Astrocyte of the spinal cord (primary cell): ENCODE data around the gene PMS1.
A peak's percentile ranks its signal among the peaks of the same experiment; 100 is the strongest.

Experiments used
- DNase-seq: peaks from one replicate; pipeline ENCODE4 v3.0.0; 2011; ENCODE audit warnings: low read depth, low spot score
- H3K4me3 ChIP-seq: 2 replicates; pipeline ENCODE4 v1.5.1; 2011; ENCODE audit warnings: low read depth, mild to moderate bottlenecking, low read length, moderate library complexity
- in situ Hi-C: cut with HindIII; loops from 2 replicates; pipeline ENCODE4 v1.10.0; 2017; ENCODE audit warnings: low sequenced_read_pairs
- TF ChIP-seq, protein P1 (sequence below): IDR thresholded peaks from 2 replicates; pipeline ENCODE4 v1.5.1; 2012; ENCODE audit warnings: low read depth, mild to moderate bottlenecking, low read length, inconsistent platforms

The PMS1 gene

DNA sequence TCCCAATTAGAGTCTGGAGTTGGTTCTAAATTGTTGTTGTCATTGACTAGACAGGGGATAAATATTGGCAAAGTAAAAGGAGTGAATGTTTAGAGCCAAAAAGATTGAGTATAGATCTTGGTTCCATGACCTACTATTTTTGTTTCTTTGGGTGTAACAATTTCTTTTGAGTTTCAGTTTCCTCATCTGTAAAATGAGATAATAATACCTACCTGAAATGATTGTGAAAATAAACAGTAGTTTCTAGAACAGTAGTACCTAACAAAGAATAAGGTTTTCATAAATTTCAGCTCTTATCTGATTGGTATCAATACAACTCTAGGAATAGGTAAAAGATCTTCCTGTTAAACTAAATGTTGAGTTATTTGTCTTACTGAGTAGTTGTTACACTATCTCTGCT lies 56.8 kb downstream of the PMS1 start:
- no peak for DNase-seq
- TF ChIP-seq, protein P1, sequence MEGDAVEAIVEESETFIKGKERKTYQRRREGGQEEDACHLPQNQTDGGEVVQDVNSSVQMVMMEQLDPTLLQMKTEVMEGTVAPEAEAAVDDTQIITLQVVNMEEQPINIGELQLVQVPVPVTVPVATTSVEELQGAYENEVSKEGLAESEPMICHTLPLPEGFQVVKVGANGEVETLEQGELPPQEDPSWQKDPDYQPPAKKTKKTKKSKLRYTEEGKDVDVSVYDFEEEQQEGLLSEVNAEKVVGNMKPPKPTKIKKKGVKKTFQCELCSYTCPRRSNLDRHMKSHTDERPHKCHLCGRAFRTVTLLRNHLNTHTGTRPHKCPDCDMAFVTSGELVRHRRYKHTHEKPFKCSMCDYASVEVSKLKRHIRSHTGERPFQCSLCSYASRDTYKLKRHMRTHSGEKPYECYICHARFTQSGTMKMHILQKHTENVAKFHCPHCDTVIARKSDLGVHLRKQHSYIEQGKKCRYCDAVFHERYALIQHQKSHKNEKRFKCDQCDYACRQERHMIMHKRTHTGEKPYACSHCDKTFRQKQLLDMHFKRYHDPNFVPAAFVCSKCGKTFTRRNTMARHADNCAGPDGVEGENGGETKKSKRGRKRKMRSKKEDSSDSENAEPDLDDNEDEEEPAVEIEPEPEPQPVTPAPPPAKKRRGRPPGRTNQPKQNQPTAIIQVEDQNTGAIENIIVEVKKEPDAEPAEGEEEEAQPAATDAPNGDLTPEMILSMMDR: no peak
- H3K4me3 ChIP-seq: no peak overlapping the region
- in situ Hi-C loops: no loop called here

- TF ChIP-seq, protein P1: no peak
- no peak overlapping the region for H3K4me3 ChIP-seq
- no peak for DNase-seq
- in situ Hi-C loops: no loop called here
These were observed 64.0 kb downstream of the PMS1 start for GRCh38 chr2:189848276-189848675.

DNA sequence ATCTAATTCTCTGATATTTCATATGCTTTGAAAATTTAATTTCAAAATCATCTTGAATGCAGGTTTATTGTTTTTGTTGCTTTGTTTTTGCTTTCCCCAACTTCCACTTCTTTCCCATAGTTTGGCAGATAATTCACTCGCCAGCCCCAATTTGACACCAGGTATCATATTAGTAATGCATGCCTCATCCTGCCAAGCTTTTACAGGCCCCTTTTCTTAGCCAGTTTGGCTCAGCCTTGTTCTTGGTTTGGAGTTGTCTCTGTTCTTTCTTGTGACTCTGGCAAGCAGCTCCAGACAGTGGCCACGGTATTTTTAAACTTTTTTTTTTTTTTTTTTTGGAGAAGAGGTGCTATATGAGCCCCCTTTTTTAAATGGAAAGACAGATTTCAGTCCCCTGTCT lies 65.3 kb downstream of the PMS1 start:
- in situ Hi-C loops: no loop called here
- DNase-seq: no peak
- TF ChIP-seq, protein P1: no peak

GRCh38 chr2:189851174-189851826 lies 67.0 kb downstream of the PMS1 start:
- DNase-seq: no peak
- TF ChIP-seq, protein P1: no peak
- no peak overlapping the region for H3K4me3 ChIP-seq
- in situ Hi-C loops: no loop called here

More for the DNA sequence above, 65.3 kb downstream of the PMS1 start:
- H3K4me3 ChIP-seq: no peak overlapping the region

DNA sequence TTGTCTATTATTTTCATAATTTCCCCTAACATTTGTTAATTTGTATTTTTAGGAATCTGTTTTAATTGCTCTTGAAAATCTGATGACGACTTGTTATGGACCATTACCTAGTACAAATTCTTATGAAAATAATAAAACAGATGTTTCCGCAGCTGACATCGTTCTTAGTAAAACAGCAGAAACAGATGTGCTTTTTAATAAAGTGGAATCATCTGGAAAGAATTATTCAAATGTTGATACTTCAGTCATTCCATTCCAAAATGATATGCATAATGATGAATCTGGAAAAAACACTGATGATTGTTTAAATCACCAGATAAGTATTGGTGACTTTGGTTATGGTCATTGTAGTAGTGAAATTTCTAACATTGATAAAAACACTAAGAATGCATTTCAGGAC lies 69.9 kb downstream of the PMS1 start:
- in situ Hi-C loops: no loop called here
- H3K4me3 ChIP-seq: no peak overlapping the region
- TF ChIP-seq, protein P1: no peak
- DNase-seq: no peak

GRCh38 chr2:189854940-189855339 lies 70.7 kb downstream of the PMS1 start:
- TF ChIP-seq, protein P1: no peak
- in situ Hi-C loops: no loop called here
- H3K4me3 ChIP-seq: no peak overlapping the region
- peak; percentile 22 for DNase-seq

DNA sequence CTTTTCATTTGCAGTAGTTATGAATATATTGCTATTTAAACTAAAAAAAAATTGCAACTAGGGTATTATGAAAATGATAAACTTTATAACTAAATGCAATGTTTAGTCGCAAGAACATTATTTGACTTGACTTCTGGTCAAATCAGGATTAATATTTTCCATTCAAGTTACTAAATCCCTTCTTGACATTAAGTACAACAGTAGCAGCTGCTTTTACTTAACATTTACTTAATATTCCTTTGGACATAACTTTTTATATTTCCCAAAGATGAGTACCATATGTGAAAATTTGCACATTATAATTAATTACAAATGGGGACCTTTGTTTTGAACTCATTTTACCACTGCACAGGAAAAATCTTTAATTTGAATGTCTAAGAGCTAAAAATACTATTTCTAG lies 74.0 kb downstream of the PMS1 start:
- TF ChIP-seq, protein P1: no peak
- H3K4me3 ChIP-seq: no peak overlapping the region
- no peak for DNase-seq
- in situ Hi-C loops: no loop called here
